DLD1 (cell line): ENCODE data around the gene MKI67.
"Not testable (repeated sequence)": the region's sequence is repeated elsewhere in the genome, so short reads cannot be mapped to it uniquely, and the experiment has no call there.

ENCODE experiments used
- in situ Hi-C: cut with HindIII; loops from 2 replicates; pipeline ENCODE4 v1.10.0; 2017; ENCODE audit warnings: low sequenced_read_pairs

Gene MKI67

GRCh38 chr10:128125944-128126764, at the start of gene MKI67:
TSS of gene MKI67 (minus strand) at chr10:128126423. CDS start at chr10:128125667, 756 bp downstream.
- in situ Hi-C loops: no loop called here

- in situ Hi-C loops: no loop called here
These were observed 48.6 kb upstream of the MKI67 start for GRCh38 chr10:128174581-128175559.

- in situ Hi-C loops: no loop called here
These were observed 47.2 kb upstream of the MKI67 start for GRCh38 chr10:128173386-128173785.

GRCh38 chr10:128172756-128173155, 46.5 kb upstream of the MKI67 start:
- in situ Hi-C loops: no loop called here

- in situ Hi-C loops: no loop called here
These were observed 43.7 kb upstream of the MKI67 start for GRCh38 chr10:128169811-128170379.

- in situ Hi-C loops: no loop called here
These were observed 41.8 kb upstream of the MKI67 start for GRCh38 chr10:128167926-128168520.

- in situ Hi-C loops: not testable (repeated sequence)
These were observed 40.9 kb upstream of the MKI67 start for GRCh38 chr10:128167123-128167522.

- in situ Hi-C loops: no loop called here
These were observed 39.9 kb upstream of the MKI67 start for GRCh38 chr10:128166151-128166550.

GRCh38 chr10:128165536-128165935, 39.3 kb upstream of the MKI67 start:
- in situ Hi-C loops: no loop called here

- in situ Hi-C loops: no loop called here
These were observed 37.5 kb upstream of the MKI67 start for GRCh38 chr10:128163701-128164100.

- in situ Hi-C loops: no loop called here
These were observed 34.8 kb upstream of the MKI67 start for GRCh38 chr10:128161031-128161430.

GRCh38 chr10:128160297-128160711, 34.1 kb upstream of the MKI67 start:
- in situ Hi-C loops: no loop called here

- in situ Hi-C loops: no loop called here
These were observed 32.0 kb upstream of the MKI67 start for GRCh38 chr10:128158021-128158795.

- in situ Hi-C loops: no loop called here
These were observed 31.0 kb upstream of the MKI67 start for GRCh38 chr10:128156999-128157755.

GRCh38 chr10:128152741-128153580, 26.7 kb upstream of the MKI67 start:
- in situ Hi-C loops: no loop called here

- in situ Hi-C loops: no loop called here
These were observed 24.8 kb upstream of the MKI67 start for GRCh38 chr10:128151031-128151430.

- in situ Hi-C loops: no loop called here
These were observed 24.3 kb upstream of the MKI67 start for GRCh38 chr10:128150561-128150960.

GRCh38 chr10:128150045-128150493, 23.8 kb upstream of the MKI67 start:
- in situ Hi-C loops: no loop called here
